GM13976 (cell line): ENCODE data around the gene RIOX2.

Experiments
- DNase-seq: peaks from one replicate; pipeline ENCODE4 v3.0.0; 2012; ENCODE audit warnings: low spot score
- in situ Hi-C: fragments of 300-500 bp; cut with MboI; formaldehyde crosslinking; loops from one replicate; pipeline ENCODE4 v1.12.0; 2022; ENCODE audit warnings: low sequenced_read_pairs, mixed read lengths, inconsistent platforms; ENCODE audit not compliant: unreplicated experiment
- TF ChIP-seq, protein P1 (sequence below): IDR thresholded peaks from 2 replicates; pipeline ENCODE4 v1.5.1; 2012; ENCODE audit warnings: borderline replicate concordance, mild to moderate bottlenecking; ENCODE audit not compliant: insufficient read depth; ENCODE audit errors: extremely low read depth, missing control alignments, control extremely low read depth

Gene RIOX2

DNA sequence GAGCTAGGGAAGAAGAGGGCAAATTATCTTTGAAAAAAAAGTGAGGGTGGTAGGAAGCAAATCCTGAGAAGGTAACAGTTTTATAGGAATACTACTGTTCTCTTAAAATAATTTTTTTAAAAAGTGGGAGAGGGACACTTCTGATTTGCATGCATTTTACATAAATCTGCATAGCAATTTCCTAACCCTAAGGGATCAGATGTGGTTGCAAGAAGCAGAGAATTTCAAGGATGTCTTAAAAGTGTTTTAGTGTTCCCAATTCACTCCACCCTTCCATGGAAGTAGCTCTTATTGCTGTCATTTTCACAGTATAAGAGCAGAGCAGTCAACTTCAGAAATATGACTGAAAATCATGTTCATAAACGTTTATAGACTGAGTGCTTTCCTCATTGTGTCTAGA lies 27.8 kb upstream of the RIOX2 start:
- no peak for DNase-seq
- in situ Hi-C loops: no loop called here
- TF ChIP-seq, protein P1, sequence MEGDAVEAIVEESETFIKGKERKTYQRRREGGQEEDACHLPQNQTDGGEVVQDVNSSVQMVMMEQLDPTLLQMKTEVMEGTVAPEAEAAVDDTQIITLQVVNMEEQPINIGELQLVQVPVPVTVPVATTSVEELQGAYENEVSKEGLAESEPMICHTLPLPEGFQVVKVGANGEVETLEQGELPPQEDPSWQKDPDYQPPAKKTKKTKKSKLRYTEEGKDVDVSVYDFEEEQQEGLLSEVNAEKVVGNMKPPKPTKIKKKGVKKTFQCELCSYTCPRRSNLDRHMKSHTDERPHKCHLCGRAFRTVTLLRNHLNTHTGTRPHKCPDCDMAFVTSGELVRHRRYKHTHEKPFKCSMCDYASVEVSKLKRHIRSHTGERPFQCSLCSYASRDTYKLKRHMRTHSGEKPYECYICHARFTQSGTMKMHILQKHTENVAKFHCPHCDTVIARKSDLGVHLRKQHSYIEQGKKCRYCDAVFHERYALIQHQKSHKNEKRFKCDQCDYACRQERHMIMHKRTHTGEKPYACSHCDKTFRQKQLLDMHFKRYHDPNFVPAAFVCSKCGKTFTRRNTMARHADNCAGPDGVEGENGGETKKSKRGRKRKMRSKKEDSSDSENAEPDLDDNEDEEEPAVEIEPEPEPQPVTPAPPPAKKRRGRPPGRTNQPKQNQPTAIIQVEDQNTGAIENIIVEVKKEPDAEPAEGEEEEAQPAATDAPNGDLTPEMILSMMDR: no peak

DNA sequence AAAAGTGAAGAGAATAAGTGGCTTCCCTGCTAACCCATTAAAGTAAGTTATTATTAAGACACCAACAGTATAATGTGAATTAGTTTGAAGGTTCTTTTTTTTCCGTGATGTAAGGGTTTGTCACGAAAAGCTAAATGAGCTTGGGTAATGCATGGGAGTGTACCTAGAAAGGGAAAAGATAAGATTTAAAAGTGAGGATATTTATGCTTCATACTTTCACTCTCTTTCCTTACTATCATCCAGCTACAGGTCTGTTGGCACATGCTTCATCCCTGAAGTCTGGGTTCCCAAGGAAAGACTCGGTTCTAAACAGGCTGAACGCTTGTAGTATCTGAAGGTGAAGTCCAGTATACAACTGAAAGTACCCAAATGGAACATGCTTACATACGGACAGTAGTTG lies 26.9 kb upstream of the RIOX2 start:
- TF ChIP-seq, protein P1: no peak
- in situ Hi-C loops: no loop called here

DNA sequence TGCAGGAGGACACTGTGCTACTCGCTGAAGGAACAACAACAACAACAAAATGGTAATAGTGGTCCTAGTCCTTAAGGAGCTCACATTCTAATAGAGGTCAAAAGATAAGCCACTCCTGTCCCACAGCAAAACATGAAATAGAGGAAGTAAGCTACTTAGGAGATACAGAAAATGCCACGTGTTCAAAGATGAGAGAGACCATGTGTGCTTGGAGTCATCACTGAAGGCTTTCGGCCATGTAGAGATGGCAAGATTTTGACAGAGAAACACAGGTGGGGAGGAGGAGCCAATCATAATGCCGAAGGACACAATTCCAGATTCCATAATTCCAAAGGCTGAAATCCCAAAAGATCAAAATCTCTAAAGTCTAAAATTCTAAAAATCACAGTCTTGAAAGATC lies 24.8 kb upstream of the RIOX2 start:
- no peak for DNase-seq
- in situ Hi-C loops: no loop called here
- TF ChIP-seq, protein P1: no peak

More for the DNA sequence above, 26.9 kb upstream of the RIOX2 start:
- DNase-seq: no peak

DNA sequence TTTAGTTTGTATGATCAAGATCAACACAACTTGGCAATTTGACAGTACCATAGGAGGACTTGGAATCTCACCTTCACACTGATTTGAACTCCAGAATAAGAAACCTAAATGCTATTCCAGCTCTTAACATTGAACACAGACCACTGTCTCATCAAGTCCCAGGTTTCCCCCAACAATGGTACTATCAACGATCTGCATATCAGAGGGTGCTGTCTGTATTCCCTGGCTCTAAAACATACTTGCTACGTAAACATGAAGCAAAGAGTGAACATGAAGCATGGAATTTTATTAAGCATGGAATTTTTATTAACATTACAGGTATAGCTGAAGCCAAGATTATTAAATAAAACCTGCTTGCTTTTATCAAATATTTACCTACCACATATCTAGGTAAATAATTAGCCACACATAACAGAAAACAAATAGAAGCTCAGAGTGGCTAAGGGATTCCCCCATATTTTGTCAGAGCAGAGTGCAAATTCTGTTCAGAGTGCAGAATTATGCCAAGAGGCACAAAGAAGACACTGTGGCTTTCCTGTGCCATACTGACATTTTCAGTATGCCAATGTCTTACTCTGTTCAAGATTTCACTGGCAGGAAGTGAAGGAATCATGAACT lies 22.2 kb upstream of the RIOX2 start:
- TF ChIP-seq, protein P1: no peak
- DNase-seq: no peak
- in situ Hi-C loops: no loop called here

DNA sequence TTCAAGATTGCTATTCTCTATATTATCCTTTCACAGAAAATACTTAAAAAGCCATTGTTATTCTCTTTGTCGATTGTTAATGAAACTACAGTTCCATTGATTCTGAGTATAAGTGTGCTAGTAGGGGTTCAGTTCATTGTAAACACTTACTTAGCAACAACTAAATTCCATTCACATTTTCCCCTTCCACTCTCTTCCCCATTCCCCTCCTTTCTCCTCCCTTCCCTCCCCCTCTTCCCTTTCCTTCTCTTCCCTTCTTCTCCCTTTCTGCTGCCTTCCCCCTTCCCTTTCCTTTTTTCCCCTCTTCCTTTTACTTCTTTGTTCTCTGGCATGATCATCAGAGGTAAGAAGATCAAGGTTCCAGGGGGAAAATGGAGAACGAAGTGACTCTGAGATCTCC lies 21.3 kb upstream of the RIOX2 start:
- DNase-seq: no peak
- in situ Hi-C loops: no loop called here
- TF ChIP-seq, protein P1: no peak

DNA sequence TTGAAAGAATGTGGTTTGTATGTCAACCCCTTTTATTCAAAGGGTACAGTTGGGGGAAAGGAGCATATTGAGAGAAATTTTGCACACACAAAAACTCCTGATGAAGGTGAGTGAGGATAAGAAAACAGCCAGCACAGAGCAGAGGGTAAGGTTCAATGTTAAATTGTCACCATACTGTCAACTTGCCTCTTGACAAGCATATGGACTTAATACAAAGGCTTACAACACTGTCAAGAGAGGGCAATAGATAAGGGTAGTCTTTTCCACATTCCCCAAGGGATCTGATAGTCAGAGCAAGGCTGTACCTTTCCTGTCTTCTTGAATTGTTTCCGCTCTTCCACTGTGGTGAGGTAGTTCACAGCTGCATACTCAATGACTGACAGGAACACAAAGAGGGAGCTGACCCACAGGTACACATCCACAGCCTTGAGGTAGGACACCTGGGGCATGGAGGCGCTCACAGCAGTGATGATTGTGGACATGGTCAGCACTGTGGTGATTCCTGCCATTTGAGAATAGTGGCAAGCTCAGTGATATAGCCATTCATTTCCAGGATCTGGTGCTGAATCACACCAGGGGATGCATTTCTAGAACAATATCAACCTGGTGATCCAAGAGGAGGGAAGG lies 20.4 kb upstream of the RIOX2 start:
- TF ChIP-seq, protein P1: no peak

More for the DNA sequence above, 20.4 kb upstream of the RIOX2 start:
- no peak for DNase-seq
- in situ Hi-C loops: no loop called here
